Thymus (tissue), 11 donors: ENCODE measurements around the gene FSIP1. TPM values are rescaled to one million over a fixed set of nuclear protein-coding genes. Genes with fewer than 3 reads are reported as not detected.

Experiments
- DNase-seq, 9 donors: peaks; one replicate each; pipeline ENCODE4 v3.0.0-alpha.2; 2013; ENCODE audit warnings: low spot score in 9 of 9, low read depth in 6 of 9, missing footprints in 1 of 9
- H3K27ac ChIP-seq, 2 donors: one replicate each; pipeline ENCODE4 v1.5.1; 2013; ENCODE audit warnings: control low read depth in 1 of 2, low read depth in 1 of 2, low read length in 1 of 2, mild to moderate bottlenecking in 1 of 2, moderate library complexity in 1 of 2
- H3K27me3 ChIP-seq, 2 donors: one replicate each; pipeline ENCODE4 v1.5.1; 2013; ENCODE audit warnings: low read length in 1 of 2; ENCODE audit not compliant: control insufficient read depth in 2 of 2, insufficient read depth in 1 of 2
- H3K36me3 ChIP-seq, 2 donors: one replicate each; pipeline ENCODE4 v1.5.1; 2013; ENCODE audit warnings: low read length in 1 of 2, mild to moderate bottlenecking in 1 of 2, moderate library complexity in 1 of 2; ENCODE audit not compliant: control insufficient read depth in 2 of 2, insufficient read depth in 2 of 2
- H3K4me1 ChIP-seq, 2 donors: one replicate each; pipeline ENCODE4 v1.5.1; 2013; ENCODE audit warnings: low read length in 2 of 2; ENCODE audit not compliant: control insufficient read depth in 2 of 2, insufficient read depth in 2 of 2
- H3K4me3 ChIP-seq, 2 donors: one replicate each; pipeline ENCODE4 v1.5.1; 2013; ENCODE audit warnings: low read length in 2 of 2, control low read depth in 1 of 2, mild to moderate bottlenecking in 1 of 2
- H3K9me3 ChIP-seq, 2 donors: one replicate each; pipeline ENCODE4 v1.5.1; 2013; ENCODE audit warnings: low read length in 1 of 2, mild to moderate bottlenecking in 1 of 2; ENCODE audit not compliant: control insufficient read depth in 2 of 2, insufficient read depth in 1 of 2
- WGBS: extraction: QIAGEN DNeasy Blood & Tissue Kit; methylation state at CpG from one replicate; pipeline ENCODE4 v1.1.7; 2013; 5-methylcytosine and 5-hydroxymethylcytosine counted together
- polyA plus RNA-seq: library from polyadenylated mRNA; stranded (reverse); fragments of 200-250 nt; gene quantifications from one replicate; pipeline ENCODE4 v1.2.3, GENCODE V29; 2013
- total RNA-seq: library from RNA; stranded (reverse); fragments of 120-200 nt; gene quantifications from one replicate; pipeline ENCODE4 v1.2.4, GENCODE V29; 2013
- donor health status: healthy.

Gene FSIP1
- total and polyA plus RNA-seq, 2 donors = 0.37 to 0.76 TPM

DNA sequence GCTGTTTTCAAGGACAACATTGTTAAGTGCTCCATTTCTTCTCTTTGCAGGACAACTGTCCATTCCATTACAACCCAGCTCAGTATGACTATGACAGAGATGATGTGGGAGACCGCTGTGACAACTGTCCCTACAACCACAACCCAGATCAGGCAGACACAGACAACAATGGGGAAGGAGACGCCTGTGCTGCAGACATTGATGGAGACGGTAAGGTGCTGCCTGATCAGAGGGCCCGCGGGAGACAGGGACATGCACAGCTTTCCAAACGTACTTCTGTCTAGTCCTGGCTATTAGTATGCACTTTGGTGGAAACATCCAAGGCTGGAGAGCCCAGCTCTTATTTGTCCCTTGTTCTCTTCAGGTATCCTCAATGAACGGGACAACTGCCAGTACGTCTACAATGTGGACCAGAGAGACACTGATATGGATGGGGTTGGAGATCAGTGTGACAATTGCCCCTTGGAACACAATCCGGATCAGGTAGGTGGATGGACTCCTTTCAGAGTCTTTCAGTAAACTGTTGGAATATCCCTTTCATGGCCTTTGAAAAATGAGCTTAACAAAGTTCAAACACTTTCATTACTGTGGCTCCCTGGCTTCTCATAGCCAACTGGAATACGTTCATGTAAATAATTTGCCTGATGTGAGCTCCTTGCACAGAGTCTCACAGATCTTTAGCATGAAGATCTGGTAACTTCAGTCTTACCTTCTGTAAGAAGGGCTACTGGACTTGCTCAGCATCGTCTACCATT is 191.3 kb downstream of the FSIP1 start:
- no peak overlapping the region for H3K4me3 ChIP-seq
- DNase-seq = no peak
- no peaks in the 10 kb centered on the region for H3K4me1 ChIP-seq
- 96% methylated on average over 11 of the region's 11 CpGs for WGBS
- no peak overlapping the region for H3K27ac ChIP-seq
- no peaks in the 10 kb centered on the region for H3K36me3 ChIP-seq
- H3K9me3 ChIP-seq = no peaks in the 10 kb centered on the region
- H3K27me3 ChIP-seq = no peaks in the 10 kb centered on the region

DNA sequence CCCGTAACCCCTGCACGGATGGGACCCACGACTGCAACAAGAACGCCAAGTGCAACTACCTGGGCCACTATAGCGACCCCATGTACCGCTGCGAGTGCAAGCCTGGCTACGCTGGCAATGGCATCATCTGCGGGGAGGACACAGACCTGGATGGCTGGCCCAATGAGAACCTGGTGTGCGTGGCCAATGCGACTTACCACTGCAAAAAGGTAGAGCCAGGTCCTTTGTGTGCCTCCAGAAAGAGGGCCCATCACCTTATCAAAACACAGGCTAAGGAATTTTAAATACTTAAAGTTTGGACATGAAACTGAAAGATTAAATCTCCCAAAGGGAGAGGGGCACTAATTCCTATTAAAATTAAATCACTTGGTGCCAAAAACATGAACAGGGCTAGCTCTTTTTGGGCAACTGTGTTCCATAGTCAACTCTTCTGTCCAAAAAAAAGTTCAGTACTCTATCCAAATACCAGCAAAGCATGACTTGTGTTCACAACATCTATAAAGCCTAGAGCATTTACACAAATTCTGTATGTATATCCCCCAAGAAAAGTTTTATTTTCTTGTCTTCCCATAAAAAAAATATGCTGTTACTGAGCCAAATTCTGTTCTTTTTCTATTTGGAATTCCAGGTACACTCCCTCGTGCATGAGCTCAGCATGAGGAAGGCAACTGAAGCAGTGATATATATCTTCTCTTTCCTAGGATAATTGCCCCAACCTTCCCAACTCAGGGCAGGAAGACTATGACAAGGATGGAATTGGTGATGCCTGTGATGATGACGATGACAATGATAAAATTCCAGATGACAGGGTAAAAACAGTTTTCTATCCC is 192.6 kb downstream of the FSIP1 start:
- Histone ChIP-seq H3K4me3 (no peak overlapping the region), H3K27ac (no peak overlapping the region), H3K4me1 (no peaks in the 10 kb centered on the region), H3K36me3 (no peaks in the 10 kb centered on the region), H3K9me3 (no peaks in the 10 kb centered on the region), H3K27me3 (no peaks in the 10 kb centered on the region)
- whole genome bisulfite sequencing = 97% methylated on average over 13 of the region's 13 CpGs
- no peak for DNase-seq

DNA sequence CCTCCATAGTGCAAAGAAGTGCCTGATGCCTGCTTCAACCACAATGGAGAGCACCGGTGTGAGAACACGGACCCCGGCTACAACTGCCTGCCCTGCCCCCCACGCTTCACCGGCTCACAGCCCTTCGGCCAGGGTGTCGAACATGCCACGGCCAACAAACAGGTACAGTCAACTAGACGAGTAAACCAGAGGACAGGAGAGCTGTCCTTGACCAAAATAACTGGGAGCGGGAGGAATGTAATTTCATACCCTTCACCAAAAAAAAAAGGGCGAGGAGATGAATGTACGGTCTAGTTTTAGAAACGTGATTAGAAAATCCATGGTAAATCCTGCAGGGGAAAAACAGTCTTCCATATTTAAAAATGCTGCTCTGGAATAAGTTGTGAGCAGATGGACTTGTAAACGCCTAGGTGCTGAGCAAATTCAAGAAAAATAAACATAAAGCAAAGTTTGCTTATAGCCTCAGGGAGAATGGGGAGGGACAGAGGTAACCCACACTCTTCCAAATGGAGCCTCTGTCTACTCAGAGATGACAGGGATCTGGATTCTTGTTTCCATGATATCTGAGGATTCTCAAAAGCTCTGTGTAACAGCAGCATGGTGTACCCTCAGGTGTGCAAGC is 193.3 kb downstream of the FSIP1 start:
- DNase-seq = no peak
- H3K9me3 ChIP-seq = no peaks in the 10 kb centered on the region
- H3K36me3 ChIP-seq = no peaks in the 10 kb centered on the region
- WGBS = 97% methylated on average over 14 of the region's 14 CpGs
- H3K27me3 ChIP-seq = no peaks in the 10 kb centered on the region
- H3K27ac ChIP-seq = no peak overlapping the region
- H3K4me1 ChIP-seq = no peaks in the 10 kb centered on the region
- H3K4me3 ChIP-seq = no peak overlapping the region

DNA sequence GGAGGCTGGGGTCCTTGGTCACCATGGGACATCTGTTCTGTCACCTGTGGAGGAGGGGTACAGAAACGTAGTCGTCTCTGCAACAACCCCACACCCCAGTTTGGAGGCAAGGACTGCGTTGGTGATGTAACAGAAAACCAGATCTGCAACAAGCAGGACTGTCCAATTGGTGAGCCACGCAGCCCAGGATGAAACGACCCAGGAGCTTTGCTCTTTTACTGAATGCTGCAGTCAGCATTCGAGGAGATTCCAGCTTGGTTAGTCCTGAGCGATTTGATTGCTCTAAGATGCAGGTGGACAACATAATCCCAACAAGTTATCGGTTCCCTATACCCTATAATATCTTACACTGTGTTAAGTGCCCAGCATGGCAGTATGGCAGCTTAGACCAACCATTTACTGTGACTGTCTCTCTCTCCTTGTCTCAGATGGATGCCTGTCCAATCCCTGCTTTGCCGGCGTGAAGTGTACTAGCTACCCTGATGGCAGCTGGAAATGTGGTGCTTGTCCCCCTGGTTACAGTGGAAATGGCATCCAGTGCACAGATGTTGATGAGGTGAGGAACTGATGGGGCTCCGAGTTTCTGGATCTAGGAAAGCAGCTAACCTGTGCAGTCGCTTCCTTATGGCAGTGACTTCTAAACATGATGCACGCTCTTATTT is 194.0 kb downstream of the FSIP1 start:
- H3K27ac ChIP-seq = no peak overlapping the region
- no peaks in the 10 kb centered on the region for H3K36me3 ChIP-seq
- H3K4me1 ChIP-seq = no peaks in the 10 kb centered on the region
- H3K9me3 ChIP-seq = no peaks in the 10 kb centered on the region
- whole genome bisulfite sequencing = 97% methylated on average over 13 of the region's 13 CpGs
- peaks cover 0 to 3% of the 10 kb centered on the region in 2 donors for H3K27me3 ChIP-seq
- no peak for DNase-seq
- no peak overlapping the region for H3K4me3 ChIP-seq

DNA sequence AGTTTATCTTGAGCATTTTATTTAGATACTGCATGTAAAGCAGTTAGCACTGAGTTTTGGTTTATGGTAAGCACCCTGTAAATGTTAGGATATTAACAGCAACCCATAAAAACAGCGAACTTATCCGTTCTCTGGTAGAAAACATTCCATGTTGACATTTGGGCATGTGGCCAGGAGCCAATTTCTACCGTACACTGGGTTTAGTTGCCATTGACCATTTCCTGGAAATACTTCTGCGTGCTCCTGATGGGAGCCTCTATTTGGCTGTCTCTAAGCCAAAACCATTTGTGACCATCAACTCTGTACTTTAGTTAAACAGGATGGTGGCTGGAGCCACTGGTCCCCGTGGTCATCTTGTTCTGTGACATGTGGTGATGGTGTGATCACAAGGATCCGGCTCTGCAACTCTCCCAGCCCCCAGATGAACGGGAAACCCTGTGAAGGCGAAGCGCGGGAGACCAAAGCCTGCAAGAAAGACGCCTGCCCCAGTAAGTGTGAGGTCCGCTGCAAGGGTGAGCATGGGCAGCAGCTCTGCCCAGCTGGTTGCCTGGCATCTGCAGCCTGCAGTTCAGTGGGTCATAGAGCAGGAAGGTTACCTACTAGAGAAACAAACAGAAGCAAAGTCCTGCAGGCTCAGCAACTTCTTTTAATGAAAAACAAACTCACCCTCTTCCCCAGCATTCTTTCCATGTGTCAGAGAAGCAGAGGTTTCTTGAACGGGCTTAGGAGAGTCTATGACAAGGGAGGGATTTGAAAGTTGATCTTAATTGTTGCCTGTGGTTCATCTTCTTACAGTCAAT is 194.7 kb downstream of the FSIP1 start:
- Histone ChIP-seq H3K4me3 (no peak overlapping the region), H3K36me3 (no peaks in the 10 kb centered on the region), H3K9me3 (no peaks in the 10 kb centered on the region), H3K27me3 (peaks cover 3 to 4% of the 10 kb centered on the region in 2 donors), H3K4me1 (no peaks in the 10 kb centered on the region), H3K27ac (no peak overlapping the region)
- WGBS = 89% methylated on average over 13 of the region's 13 CpGs
- no peak for DNase-seq

DNA sequence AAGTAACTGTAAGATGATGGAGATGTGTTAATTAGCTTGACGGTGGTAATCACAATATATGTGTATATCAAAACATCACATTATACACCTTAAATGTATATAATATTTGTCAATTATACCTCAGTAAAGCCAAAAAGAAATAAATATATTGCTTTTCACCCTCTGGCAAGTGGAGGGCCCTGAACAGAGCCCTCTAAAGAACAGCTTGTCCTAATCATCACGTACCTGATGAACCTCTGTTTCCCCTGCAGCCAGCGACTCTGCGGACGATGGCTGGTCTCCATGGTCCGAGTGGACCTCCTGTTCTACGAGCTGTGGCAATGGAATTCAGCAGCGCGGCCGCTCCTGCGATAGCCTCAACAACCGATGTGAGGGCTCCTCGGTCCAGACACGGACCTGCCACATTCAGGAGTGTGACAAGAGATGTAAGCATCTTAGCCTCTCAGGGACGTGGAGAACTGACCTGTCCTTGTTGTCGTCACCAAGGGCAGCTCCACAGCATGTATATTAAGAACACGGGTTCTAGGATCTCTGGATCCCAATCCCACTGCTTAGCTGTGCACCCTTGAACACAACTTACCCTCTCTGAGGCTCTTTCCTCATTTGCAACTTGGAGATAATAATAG is 195.4 kb downstream of the FSIP1 start:
- DNase-seq = no peak
- no peaks in the 10 kb centered on the region for H3K9me3 ChIP-seq
- no peaks in the 10 kb centered on the region for H3K36me3 ChIP-seq
- H3K4me3 ChIP-seq = no peak overlapping the region
- WGBS = 92% methylated on average over 17 of the region's 17 CpGs
- peaks cover 10 to 12% of the 10 kb centered on the region in 2 donors for H3K27me3 ChIP-seq
- no peaks in the 10 kb centered on the region for H3K4me1 ChIP-seq
- no peak overlapping the region for H3K27ac ChIP-seq

DNA sequence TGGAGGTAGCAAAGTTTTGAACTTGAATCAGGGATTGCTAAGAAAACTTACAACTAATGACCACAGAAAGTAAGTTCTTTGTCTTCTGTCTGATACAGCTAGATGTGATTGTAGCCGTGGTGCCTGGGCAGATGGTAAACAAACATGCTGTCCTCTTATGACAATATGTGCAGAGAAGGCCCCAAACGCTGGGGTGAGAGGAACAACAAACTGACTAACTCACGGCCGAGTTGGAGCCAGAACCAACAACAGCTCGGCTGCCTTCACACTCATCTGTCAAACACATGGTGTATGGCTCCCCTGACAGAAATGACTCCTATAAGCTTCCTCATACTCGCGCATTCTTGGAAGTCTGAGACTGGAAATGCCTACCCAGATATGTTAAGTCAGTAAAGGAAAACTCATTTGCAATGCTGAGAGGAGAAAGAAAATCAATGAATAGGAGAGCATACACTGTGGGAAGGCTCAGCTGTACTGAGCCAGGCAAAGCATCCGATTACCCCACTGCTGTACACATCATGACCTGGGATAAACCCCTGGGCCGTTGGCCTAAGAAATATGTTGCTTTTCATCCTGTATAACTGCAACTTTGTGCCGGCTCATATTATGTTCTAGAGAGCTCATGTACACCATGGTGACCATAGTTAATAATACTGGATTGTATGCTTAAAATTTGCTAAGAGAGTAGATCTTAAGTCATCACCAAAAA is 196.1 kb downstream of the FSIP1 start:
- Histone ChIP-seq H3K36me3 (no peaks in the 10 kb centered on the region), H3K27me3 (peaks cover 17 to 18% of the 10 kb centered on the region in 2 donors), H3K4me3 (no peak overlapping the region), H3K9me3 (no peaks in the 10 kb centered on the region), H3K27ac (no peak overlapping the region), H3K4me1 (no peaks in the 10 kb centered on the region)
- no peak for DNase-seq
- 93% methylated on average over 10 of the region's 10 CpGs for WGBS

DNA sequence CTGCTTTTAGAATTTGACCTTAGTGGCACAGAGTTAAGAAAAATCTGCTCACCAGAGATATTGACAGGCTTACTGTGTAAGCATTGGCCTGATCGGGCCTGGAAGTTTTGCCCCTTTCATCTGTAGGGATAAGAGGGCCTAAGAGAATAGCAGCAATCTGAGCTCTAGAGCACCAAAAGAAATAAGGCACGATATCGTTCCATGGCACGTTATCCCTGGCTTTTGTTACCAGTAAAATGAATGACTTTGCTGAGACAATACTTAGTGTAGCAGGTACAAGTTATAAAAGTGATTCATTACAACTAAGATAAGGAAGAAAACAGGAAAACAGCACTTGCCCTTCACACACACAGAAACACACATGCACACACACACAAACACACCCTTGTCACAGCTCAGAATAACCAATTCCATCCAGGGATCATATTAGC is 196.8 kb downstream of the FSIP1 start:
- H3K4me1 ChIP-seq = peaks cover 0 to under 1% of the 10 kb centered on the region in 2 donors
- no peak overlapping the region for H3K4me3 ChIP-seq
- H3K9me3 ChIP-seq = no peaks in the 10 kb centered on the region
- H3K27me3 ChIP-seq = peaks cover 23 to 25% of the 10 kb centered on the region in 2 donors
- no peaks in the 10 kb centered on the region for H3K36me3 ChIP-seq
- no peak overlapping the region for H3K27ac ChIP-seq
- no peak for DNase-seq
- 98% methylated on average over 4 of the region's 4 CpGs for WGBS
